GM20431 (cell line): ENCODE data around the gene CCSER2.
"Not testable (repeated sequence)": the region's sequence is repeated elsewhere in the genome, so short reads cannot be mapped to it uniquely, and the experiment has no call there.

ENCODE experiments used
- in situ Hi-C: fragments of 300-500 bp; cut with MseI, MboI; formaldehyde crosslinking; loops from one replicate; pipeline ENCODE4 v1.15.0; 2020; ENCODE audit warnings: low sequenced_read_pairs; ENCODE audit not compliant: unreplicated experiment

Gene CCSER2

DNA sequence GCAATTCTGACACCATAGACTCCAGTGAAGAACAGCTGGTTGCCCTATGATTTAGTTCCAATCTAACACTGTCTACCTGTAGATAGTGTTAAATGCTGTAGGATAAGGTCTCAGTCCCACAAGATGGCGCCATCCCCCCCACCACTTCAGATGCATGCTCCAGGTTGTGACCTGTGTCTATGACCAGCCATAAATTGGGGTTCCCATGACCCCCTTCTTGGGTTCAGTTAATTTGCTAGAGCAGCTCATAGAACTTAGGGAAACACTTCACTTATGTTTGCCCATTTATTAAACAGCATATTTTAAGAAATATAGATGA is 13.1 kb downstream of the CCSER2 start:
- in situ Hi-C loops = no loop called here

DNA sequence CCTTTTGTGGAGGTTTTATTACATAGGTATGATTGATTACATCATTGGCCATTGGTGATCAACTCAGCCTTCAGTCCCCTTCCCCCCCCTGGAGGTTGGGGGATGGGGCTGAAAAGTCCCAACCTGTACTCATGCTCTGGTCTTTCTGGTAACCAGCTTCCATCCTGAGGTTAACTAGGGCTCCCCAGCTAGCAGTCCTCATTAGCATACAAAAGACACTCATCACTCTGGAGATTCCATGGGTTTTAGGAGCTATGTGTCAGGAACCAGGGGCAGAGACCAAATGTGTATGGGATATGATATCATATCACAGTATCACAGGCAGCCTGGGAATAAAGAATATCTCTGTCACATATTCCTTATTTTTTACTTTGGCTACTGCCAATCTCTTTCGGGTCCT is 13.6 kb downstream of the CCSER2 start:
- in situ Hi-C loops = no loop called here

DNA sequence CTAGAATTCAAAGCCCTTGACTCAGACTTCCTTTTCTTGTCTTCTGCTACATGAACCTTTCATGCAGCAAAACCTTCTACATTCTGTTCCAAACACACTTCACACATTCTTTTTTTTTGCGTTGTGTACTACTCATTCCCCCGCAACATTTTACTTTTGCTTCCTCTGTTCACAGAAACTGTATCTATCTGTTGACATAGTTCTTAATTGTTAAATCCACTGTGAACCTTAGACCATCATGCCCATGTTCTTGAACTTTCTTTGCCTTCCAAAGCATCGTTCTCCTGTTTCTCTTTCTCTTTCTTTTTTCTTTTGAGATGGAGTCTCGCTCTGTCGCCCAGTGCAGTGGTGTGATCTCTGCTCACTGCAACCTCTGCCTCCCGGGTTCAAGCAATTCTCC is 14.2 kb downstream of the CCSER2 start:
- in situ Hi-C loops = no loop called here

DNA sequence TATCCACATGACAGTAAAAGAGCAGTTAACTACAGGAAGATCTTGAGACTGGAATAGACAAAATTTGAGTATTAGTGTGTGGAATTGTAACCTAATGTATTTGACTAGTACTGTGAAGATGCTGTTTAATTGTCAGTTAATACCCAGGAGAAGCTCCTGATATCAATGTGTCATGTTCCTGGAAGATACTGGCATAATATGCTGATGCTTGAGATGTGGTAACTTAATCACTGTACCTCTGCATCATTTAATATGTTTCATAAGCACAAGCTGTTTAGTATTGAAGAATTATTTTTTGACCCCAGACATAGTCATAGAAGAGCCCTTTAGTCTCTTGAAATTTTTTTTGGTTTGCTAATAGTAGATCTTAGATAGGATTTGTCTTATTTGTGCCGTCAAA is 15.4 kb downstream of the CCSER2 start:
- in situ Hi-C loops = no loop called here

DNA sequence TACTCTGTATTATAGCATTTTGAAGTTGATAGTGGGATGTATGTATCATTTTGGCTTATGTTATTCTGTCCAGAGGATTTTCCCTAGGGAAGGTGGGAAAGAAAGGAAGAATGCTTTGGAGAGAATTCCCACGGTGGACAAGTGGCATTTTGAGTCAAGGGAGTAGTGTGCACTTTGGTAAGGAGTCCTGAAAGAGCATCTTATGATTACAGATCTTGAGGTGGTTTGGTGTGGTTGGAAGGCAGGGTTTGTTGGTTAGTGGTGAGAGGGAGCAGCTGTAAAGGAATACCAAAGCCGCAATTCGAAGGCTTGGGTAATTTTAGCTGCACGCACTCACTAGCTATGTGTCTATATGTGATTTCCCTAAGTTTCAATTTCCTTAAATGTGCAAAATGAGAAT is 16.1 kb downstream of the CCSER2 start:
- in situ Hi-C loops = no loop called here

DNA sequence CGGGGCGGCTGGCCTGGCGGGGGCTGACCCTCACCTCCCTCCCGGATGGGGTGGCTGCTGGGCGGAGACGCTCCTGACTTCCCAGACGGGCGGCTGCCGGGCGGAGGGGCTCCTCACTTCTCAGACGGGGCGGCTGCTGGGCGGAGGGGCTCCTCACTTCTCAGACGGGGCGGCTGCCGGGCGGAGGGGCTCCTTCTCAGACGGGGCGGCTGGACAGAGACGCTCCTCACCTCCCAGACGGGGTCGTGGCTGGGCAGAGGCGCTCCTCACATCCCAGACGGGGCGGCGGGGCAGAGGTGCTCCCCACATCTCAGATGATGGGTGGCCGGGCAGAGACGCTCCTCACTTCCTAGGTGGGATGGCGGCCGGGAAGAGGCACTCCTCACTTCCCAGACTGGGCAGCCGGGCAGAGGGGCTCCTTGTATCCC is 19.2 kb downstream of the CCSER2 start:
- in situ Hi-C loops = not testable (repeated sequence)

DNA sequence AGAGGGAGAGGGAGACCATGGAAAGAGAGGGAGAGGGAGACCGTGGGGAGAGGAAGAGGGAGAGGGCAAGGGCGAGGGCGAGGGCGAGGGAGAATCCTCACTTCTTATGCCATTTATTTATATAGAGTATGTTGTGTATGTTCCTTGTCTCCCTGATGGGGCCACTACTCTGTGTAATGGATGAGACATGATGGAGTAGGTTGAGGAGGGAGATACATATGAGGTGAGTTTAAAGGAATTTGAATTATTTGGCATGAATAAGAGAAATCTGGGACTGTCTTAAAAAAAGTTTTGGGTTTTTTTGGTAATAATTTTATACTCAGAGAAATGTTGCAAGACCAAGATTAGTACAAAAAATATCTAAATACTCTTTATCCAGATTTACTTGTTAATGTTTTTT is 20.1 kb downstream of the CCSER2 start:
- in situ Hi-C loops = no loop called here

DNA sequence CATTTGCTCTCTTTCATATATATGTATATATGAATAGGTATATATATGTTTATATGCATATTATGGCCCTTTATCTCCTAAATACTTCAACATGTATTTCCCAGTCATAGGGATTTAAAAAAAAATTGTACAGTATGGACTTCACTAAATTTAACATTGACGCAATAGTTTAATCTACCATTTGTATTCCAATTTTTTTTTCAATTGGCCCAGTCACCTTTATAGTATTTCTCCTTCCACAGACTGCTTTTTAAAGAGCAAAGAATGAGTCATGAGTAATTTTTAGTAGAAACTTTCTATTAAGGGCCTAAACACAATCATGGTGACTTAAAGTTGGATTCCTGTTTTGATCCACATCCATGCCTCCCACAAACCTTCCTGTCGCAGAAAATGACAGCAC is 20.5 kb downstream of the CCSER2 start:
- in situ Hi-C loops = no loop called here

DNA sequence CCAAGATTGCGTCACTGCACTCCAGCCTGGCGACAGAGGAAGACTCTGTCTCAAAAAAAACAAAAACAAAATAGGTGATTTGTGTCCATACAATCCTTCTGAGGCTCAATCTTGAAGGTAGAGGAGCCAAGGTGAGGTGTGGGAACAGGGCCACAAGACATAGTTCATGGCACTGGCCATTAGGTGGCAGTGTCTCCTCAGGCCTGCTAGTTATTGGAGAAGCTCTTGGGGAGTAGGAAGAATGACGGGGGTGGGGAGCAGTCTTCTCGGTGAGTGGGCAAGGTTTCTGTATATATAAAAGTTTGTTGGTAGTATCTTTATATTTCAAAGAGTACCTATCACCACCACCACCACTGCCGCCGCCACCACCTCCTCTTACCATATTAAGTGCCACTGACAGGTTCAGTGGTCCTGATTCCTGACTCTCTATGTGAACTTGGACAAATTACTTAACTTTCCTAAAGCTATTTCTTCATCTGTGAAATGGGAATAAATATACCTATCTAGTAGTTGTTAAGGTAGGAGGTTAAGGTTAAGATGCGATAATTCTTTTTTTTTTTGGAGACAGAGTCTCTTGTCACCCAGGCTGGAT is 24.0 kb downstream of the CCSER2 start:
- in situ Hi-C loops = loop anchor here (25.0 kb wide), 1 partner anchor 185 kb away; no protein-coding TSS in a partner anchor

DNA sequence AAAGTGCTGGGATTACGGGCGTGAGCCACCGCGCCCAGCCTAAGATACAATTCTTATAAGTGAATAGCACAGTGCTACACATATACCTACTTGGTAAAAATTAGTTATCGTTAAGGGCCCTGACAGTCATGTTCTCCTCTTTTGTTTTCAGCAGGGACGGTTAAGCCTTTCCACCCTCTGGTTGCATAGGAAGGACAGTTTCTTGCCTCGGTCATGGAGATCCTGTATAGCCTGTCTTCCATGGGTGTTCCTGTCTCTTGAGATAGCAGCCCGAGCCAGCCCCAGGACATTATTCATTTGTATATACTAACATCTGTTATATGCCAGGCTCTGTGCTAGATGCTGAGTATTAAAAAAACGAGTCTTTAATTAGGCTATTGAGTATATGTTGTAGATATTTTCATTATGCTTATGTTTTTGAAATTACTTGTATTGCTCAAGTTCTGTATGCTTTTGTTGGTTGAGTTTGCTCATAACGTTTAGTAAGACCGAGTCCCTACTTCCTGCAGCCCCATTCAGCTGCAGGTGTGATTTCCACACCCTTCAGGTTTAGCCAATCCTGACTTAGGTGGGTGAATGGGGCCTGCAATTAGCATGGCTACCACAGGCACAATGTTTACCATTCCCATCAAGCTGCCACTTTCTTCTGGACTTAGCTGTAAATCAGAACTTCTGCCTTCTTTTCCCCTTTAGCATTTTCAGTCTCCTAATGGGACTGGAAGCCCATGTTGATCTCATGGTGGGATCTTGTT is 24.8 kb downstream of the CCSER2 start:
- in situ Hi-C loops = loop anchor here (25.0 kb wide), 1 partner anchor 184 kb away; no protein-coding TSS in a partner anchor

DNA sequence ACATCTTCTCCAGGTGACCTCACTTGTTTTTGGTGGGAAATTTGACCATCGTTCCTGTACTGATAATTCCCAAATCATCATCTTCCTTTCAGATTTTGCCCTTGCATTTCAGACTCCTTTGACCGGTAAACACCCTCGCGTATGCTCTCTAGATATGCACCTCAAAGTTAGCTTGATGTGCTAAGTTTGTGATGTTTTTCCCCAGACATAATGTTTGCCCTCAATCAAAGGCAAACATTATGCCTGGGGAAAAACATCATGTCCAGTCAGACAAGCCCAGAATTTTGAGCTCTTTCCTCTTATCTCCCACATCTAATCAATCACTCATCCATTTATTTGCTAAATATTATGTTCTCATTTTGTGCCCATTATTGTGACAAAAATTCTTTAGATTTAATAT is 26.2 kb downstream of the CCSER2 start:
- in situ Hi-C loops = loop anchor here (25.0 kb wide), 1 partner anchor 183 kb away; no protein-coding TSS in a partner anchor

DNA sequence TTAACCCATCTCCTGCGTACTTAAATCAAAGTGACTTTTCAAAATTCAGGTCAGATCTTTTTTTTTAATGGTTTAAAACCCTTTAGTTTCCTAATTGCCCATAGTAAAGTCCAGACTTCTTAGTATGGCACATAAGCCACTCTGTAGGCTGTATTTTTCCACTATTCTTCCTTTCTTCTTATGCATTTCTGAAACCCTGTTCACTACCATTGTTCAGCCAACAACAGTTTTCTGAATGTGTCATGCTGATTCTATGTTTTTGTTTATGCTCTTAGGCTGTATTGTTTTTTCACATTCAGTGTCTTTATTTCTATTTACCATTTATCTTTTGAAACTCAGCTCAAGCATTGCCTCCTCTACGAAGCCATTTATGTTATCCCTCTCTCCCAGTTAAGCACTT is 26.7 kb downstream of the CCSER2 start:
- in situ Hi-C loops = loop anchor here (25.0 kb wide), 1 partner anchor 182 kb away; no protein-coding TSS in a partner anchor

DNA sequence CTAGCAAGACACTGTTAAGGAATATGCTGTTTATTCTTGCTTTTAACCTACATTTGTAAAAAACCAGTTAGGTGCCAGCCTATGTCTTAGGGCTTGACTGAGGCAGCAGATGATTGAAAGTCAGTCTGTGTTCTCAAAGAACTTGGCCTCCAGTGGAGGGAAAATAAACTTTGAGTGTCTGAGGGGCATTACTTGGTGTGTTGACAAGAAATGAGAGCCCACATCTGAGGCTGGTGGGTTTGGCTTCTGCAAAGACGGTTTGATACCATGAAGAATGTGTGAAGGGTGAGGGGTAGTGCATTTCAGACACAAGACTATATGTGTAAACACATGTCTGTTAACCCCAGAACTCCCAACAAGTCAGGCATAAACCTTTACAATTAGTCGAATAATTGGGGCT is 28.5 kb downstream of the CCSER2 start:
- in situ Hi-C loops = loop anchor here (25.0 kb wide), 1 partner anchor 180 kb away; no protein-coding TSS in a partner anchor

DNA sequence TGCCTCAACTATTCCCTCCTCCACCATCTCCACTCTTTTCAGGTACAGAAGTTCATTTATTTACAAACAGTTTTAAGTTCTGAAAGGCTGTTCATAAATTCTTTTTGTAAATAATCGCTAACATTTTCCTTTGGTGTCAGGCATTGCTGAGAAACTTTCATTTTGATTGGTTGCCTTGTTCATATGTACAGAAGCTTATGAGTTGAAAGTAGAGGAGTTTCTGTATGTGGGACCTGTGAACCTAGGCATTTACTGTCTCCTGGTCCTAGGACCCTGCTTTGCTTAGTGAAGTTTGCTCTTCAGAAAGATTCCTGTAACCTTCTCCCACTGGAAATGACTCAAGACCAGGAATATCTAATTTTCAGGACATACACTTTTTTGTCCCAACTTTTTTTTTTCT is 30.4 kb downstream of the CCSER2 start:
- in situ Hi-C loops = loop anchor here (25.0 kb wide), 1 partner anchor 179 kb away; no protein-coding TSS in a partner anchor

DNA sequence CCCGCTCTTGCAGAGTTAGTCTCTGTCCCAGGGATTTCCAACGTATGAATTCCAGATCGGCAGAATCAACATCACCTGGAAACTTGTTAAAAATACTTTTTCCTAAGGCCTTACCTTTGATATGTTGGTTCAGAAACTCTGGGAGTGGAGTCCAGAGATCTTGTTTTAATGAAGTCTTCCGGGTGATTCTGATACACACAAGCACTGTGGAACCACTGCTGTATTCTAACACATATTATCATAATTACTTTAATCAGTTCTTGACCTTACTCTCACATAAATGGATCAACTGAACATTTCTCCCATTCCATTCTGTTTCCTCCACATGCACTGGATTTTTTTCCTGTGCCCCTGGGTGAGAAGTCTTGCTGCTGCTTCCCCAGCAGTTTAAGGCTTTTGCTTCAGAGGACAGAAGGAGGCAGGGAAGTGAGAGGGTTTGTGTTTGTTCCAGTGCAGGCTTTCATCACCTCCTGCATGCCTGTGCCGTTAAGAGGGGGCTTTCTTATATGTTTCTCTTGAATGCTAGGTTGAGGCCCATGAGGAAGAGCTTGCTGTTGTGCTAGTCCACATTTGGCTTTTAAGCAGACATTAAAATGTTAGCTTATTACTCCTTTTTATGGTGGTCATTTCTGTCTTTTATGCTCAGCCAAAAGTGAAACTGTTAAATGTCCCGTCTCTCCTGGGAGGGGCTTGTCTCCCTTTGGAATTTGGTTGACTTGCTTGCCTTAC is 32.4 kb downstream of the CCSER2 start:
- in situ Hi-C loops = loop anchor here (25.0 kb wide), 1 partner anchor 176 kb away; no protein-coding TSS in a partner anchor

DNA sequence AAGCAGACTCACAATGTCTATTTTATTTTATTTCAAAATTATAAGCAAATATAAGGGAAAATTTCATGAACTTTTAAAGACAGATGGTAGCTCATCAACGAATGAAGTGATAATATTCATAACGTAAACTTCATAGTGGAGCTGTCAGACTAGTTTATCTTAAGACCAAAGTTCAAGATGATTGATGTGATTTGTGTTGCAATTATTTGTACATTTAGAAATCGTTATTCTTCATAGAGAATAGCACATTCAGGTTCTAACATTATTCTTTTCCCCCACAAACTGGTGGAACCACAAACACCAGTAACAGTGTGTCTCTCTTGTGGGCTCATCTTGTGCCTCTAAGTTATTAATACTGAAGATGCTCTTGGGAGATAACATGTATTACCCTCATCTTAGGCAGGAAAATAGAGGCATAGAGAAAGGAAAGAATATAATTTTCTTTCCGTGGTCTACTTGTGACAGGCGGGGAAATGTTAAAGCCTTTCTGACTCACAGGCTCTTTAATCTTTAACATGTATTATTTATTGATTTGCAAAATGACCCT is 37.0 kb downstream of the CCSER2 start:
- in situ Hi-C loops = loop anchor here (25.0 kb wide), 1 partner anchor 172 kb away; no protein-coding TSS in a partner anchor

DNA sequence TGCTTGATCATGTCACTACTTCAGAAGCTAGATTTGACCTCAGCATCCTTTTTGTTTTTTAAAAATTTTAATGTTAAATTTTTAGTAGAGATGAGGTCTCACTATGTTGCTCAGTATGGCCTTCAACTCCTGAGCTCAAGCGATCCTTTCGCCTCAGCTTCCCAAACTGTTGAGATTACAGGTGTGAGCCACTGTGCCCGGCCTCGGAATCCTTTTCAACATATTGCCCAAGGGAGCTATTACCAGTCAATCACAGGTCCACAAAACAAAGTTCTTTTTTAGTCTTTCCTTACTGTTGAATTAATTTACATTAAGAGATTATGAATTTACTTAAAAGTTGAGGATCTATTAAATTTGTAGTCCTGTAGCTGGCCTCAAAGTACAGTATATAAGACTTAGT is 37.7 kb downstream of the CCSER2 start:
- in situ Hi-C loops = loop anchor here (25.0 kb wide), 1 partner anchor 171 kb away; no protein-coding TSS in a partner anchor

DNA sequence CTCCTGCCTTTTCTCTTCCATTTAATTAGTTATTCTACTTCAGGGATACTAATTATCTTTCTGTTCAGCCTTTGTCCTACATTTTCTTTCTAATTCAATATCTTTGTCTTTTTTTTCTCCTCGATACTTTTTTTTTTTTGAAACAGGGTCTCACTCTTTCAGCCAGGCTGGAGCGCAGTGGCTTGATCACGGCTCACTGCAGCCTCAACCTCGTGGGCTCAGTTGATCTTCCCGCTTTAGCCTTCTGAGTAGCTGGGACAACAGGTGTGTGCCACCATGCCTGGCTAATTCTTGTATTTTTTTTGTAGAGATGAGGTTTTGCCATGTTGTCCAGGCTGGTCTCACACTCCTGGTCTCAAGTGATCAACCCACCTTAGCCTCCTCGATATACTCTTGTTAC is 38.9 kb downstream of the CCSER2 start:
- in situ Hi-C loops = loop anchor here (25.0 kb wide), 1 partner anchor 170 kb away; no protein-coding TSS in a partner anchor

DNA sequence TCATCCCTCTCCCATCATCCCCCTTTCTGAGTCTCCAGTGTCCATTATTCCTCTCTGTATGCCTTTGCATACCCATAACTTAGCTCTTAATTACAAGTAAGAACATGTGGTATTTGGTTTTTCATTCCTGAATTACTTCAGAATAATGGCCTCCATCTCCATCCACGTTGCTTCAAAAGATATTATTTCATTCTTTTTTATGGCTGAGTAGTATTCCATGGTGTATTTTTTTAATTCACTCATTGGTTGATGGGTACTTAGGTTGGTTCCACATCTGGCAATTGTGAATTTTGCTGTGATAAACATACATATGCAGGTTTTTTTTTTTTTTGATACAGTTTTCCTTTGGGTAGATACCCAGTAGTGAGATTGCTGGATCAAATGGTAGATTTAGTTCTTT is 40.4 kb downstream of the CCSER2 start:
- in situ Hi-C loops = loop anchor here (25.0 kb wide), 1 partner anchor 168 kb away; no protein-coding TSS in a partner anchor

DNA sequence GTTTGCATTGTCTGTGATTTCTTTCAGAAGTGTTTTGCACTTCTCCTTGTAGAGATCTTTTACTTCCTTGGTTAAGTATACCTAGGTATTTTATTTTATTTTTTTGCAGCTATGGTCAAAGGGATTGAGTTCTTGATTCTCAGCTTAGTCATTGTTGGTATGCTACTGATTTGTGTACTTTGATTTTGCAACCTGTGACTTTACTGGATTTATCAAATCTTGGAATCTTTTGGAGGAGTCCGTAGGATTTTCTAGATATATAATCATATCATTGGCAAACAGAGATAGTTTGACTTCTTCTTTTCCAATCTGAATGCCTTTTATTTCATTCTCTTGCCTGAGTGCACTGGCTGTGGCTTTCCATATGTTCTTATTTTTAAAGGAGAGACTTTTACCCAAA is 41.9 kb downstream of the CCSER2 start:
- in situ Hi-C loops = loop anchor here (25.0 kb wide), 1 partner anchor 167 kb away; no protein-coding TSS in a partner anchor
